AG10803 (cell line): ENCODE data around the gene TMEM129.

Source experiments
- DNase-seq: peaks from one replicate; pipeline ENCODE4 v3.0.0; 2010; ENCODE audit warnings: low read depth
- H3K4me3 ChIP-seq: 2 replicates; pipeline ENCODE4 v1.5.1; 2011; ENCODE audit warnings: mild to moderate bottlenecking, low read length, control low read depth
- TF ChIP-seq, protein P1 (sequence below): conservative IDR thresholded peaks from 2 replicates; pipeline ENCODE4 v1.5.1; 2011; ENCODE audit warnings: mild to moderate bottlenecking, low read length, control low read depth, inconsistent platforms

The TMEM129 gene

DNA sequence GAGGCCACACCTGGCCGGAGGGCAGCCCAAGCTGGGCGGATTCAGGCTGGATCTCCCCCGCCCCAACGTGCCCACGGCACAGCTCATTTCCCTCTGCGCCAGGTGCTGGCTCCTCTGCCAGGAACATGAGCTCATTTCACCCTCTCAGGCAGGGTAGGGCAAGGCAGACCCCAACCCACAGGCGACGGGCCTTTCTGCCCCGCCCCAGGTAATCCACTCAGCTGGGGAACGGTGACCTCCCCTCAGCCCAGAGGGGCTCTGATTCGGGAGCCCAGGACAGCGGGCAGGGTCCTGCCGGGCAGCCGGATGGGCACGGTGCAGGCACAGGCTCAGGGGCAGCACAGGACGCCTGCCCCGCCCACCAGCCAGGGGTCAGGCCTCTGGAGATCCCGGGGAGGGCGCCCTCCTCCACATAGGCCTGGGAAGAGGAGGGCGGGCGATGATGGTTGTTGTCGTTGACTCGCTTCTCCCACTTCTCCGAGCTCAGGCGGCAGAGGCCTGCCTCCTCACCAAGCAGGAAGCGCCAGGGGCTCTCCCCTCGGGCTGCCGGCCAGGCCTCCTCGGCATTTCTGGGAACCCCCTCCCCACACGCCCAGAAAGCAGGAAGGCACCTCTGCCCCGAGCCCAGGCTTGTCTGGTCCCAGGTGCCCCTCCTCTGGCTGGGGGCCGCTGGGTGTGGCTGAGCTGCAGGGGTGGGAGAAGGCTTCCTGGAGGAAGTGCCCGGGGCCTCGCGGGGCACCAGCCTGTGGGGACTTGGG lies 31.3 kb upstream of the TMEM129 start:
- TF ChIP-seq, protein P1, sequence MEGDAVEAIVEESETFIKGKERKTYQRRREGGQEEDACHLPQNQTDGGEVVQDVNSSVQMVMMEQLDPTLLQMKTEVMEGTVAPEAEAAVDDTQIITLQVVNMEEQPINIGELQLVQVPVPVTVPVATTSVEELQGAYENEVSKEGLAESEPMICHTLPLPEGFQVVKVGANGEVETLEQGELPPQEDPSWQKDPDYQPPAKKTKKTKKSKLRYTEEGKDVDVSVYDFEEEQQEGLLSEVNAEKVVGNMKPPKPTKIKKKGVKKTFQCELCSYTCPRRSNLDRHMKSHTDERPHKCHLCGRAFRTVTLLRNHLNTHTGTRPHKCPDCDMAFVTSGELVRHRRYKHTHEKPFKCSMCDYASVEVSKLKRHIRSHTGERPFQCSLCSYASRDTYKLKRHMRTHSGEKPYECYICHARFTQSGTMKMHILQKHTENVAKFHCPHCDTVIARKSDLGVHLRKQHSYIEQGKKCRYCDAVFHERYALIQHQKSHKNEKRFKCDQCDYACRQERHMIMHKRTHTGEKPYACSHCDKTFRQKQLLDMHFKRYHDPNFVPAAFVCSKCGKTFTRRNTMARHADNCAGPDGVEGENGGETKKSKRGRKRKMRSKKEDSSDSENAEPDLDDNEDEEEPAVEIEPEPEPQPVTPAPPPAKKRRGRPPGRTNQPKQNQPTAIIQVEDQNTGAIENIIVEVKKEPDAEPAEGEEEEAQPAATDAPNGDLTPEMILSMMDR: no peak
- DNase-seq: no peak
- no peak overlapping the region for H3K4me3 ChIP-seq

DNA sequence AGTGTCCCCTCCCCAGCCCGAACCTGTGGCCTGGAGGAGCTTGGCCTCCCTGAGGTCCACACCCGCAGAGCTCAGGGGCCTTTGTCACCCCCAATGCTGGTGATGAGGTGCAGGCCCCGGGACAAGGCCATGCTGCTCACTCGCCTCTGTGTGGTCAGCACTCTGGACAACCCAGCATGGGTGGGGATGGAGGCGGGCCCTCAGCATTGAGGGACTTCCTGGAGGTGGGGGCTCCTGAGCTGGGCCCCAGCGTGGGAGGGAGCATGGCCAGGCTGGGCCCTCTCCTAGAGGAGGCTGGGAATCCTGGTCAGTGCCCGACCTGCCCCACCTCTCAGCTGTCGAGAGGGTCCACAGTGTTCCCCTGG lies 30.8 kb upstream of the TMEM129 start:
- DNase-seq: no peak
- no peak overlapping the region for H3K4me3 ChIP-seq
- TF ChIP-seq, protein P1: no peak

GRCh38 chr4:1751155-1751918 lies 30.2 kb upstream of the TMEM129 start:
- H3K4me3 ChIP-seq: no peak overlapping the region
- DNase-seq: no peak
- TF ChIP-seq, protein P1: no peak

DNA sequence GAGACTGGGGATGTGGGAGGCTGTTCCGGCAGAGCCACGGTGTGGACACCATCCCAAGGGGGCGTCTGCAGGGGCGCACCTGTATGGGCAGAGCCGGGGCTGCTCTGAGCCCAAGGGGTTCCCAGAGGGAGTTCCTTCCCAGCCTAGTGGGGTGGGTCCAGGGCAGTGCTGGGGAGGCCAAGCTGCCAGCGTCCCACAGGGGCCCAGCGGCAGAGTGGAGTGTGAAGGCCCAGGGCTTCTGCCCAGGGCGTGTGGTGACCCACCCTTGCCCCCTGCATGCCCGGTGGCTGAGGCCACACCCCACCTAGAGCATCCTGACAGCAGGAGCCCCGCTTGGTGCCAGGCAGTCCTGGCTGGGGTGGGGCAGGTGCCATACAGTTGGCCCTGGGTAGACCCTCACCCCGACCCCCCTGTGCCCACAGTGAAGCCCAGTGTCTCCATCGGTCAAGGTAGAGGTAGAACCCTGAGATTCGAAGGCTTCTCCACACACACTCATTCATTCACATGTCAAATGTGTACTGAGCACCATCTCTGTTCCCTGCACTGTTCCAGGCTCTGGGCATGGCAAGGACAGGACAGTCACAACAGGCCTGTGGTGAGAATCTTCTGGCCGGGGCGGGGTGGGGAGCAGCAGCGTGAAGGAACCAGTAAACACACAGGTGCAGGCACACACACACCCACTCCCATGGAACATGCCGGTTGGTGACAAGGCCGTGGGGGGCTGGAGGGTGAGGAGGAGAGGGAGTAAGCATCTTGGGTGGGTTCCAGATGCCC lies 29.4 kb upstream of the TMEM129 start:
- TF ChIP-seq, protein P1: no peak
- DNase-seq: no peak
- H3K4me3 ChIP-seq: no peak overlapping the region

- H3K4me3 ChIP-seq: no peak overlapping the region
- TF ChIP-seq, protein P1: no peak
- no peak for DNase-seq
These were observed 28.7 kb upstream of the TMEM129 start for GRCh38 chr4:1749826-1750225.

GRCh38 chr4:1749370-1749769 lies 28.2 kb upstream of the TMEM129 start:
- DNase-seq: no peak
- H3K4me3 ChIP-seq: no peak overlapping the region
- TF ChIP-seq, protein P1: no peak
